AG09309 (cell line): ENCODE data around the gene FRZB.

Source experiments
- DNase-seq: peaks from one replicate; pipeline ENCODE4 v3.0.0-alpha.2; 2010; ENCODE audit warnings: low read depth
- H3K4me3 ChIP-seq: 2 replicates; pipeline ENCODE4 v1.5.1; 2011; ENCODE audit warnings: mild to moderate bottlenecking, low read depth, low read length, moderate library complexity; ENCODE audit not compliant: control insufficient read depth
- TF ChIP-seq, protein P1 (sequence below): IDR thresholded peaks from 2 replicates; pipeline ENCODE4 v1.5.1; 2011; ENCODE audit warnings: mild to moderate bottlenecking, low read depth, low read length, inconsistent platforms; ENCODE audit not compliant: insufficient read depth, control insufficient read depth; ENCODE audit errors: missing control alignments

The FRZB gene, protein sequence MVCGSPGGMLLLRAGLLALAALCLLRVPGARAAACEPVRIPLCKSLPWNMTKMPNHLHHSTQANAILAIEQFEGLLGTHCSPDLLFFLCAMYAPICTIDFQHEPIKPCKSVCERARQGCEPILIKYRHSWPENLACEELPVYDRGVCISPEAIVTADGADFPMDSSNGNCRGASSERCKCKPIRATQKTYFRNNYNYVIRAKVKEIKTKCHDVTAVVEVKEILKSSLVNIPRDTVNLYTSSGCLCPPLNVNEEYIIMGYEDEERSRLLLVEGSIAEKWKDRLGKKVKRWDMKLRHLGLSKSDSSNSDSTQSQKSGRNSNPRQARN

GRCh38 chr2:182866461-182867406 lies at the start of gene FRZB:
Gene FRZB, minus strand, starts transcription at chr2:182866637. Its CDS starts 85 bp downstream, at chr2:182866552.
- TF ChIP-seq, protein P1, sequence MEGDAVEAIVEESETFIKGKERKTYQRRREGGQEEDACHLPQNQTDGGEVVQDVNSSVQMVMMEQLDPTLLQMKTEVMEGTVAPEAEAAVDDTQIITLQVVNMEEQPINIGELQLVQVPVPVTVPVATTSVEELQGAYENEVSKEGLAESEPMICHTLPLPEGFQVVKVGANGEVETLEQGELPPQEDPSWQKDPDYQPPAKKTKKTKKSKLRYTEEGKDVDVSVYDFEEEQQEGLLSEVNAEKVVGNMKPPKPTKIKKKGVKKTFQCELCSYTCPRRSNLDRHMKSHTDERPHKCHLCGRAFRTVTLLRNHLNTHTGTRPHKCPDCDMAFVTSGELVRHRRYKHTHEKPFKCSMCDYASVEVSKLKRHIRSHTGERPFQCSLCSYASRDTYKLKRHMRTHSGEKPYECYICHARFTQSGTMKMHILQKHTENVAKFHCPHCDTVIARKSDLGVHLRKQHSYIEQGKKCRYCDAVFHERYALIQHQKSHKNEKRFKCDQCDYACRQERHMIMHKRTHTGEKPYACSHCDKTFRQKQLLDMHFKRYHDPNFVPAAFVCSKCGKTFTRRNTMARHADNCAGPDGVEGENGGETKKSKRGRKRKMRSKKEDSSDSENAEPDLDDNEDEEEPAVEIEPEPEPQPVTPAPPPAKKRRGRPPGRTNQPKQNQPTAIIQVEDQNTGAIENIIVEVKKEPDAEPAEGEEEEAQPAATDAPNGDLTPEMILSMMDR, result no peak
- DNase-seq, result no peak
- peak within 1 kb of the TSS; percentile 50 for H3K4me3 ChIP-seq

- DNase-seq, result peak; percentile 62
- TF ChIP-seq, protein P1, result peak; percentile 11
- H3K4me3 ChIP-seq, result no peak overlapping the region
Measured at GRCh38 chr2:182915369-182916326, 49.2 kb upstream of the FRZB start.

DNA sequence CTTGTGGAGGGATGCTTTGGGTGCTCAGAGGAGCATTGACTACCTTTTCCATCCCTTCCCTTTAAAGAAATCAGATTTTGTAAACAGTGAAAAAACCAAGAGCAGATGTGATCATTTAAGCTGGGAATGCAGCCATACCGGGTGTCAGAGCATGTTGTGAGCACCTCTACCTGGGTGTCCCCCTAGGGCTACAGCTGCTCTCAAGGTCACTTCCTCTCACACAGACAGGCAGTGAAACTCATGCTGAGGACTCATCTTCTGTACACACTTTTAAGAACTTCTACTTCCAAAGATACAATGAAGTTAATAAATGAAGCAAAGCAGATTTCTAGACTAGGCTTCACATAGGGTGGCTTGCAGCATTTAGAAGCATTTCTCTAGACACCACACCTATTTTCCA lies 48.4 kb upstream of the FRZB start:
- H3K4me3 ChIP-seq, result no peak overlapping the region
- DNase-seq, result no peak
- TF ChIP-seq, protein P1, result no peak

DNA sequence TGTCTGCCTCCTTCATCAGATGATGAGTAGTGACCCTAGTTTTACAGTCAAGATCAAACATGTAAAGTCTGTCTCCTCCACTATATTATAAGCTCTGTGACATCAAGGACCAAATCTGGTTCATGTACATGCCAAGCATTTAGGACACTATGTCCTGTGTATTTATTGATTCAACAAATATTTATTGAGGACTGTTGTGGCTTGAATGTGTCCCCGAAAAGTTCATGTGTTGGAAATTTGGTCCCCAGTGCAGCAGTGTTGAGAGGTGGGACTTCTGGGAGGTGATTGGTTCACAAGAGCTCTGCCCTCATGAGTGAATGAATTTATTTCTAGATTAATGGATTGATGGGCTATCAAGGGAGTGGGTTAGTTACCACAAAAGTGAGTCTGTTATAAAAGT lies 46.6 kb upstream of the FRZB start:
- no peak overlapping the region for H3K4me3 ChIP-seq
- TF ChIP-seq, protein P1, result no peak
- DNase-seq, result no peak

DNA sequence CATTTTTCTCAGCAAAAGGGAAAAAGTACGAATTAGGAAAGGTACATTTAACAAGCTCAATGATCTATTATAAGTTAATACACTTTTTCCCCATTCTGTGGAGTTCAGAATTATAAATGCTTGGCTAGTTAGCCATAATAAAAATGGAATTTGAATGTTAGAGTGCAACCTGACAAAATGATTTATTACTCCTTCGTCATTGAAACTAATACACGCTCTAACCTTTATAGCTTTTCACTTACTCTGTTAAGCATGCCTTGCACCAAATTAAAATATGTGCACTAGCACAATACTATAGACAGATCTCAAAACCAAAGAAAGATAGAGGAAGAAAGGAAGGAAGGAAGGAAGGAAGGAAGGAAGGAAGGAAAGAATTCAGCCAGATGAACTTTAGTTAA lies 46.1 kb upstream of the FRZB start:
- DNase-seq, result no peak
- TF ChIP-seq, protein P1, result no peak
- no peak overlapping the region for H3K4me3 ChIP-seq
